ENCODE results near the gene AHCYL2. TPM values are rescaled to one million over a fixed set of nuclear protein-coding genes. Genes with fewer than 3 reads are reported as not detected.

AHCYL2 gene
- total RNA-seq, 1 experiment from 2014 or later: 20.2 TPM

- no peaks in the 10 kb centered on the region for H3K36me3 ChIP-seq (ENCODE audit: control insufficient read depth, insufficient read depth, low read length)
- no peaks in the 10 kb centered on the region for H3K27me3 ChIP-seq (ENCODE audit: control insufficient read depth, insufficient read depth, low read length)
- TF ChIP-seq POLR2AphosphoS5 (IDR thresholded peaks at IDR 0.05; ENCODE audit: low read depth, low read length): no peak
- no peak for TF ChIP-seq TCF7L2 (IDR thresholded peaks at IDR 0.05; ENCODE audit: low read depth, low read length)
- TF ChIP-seq, protein P1, sequence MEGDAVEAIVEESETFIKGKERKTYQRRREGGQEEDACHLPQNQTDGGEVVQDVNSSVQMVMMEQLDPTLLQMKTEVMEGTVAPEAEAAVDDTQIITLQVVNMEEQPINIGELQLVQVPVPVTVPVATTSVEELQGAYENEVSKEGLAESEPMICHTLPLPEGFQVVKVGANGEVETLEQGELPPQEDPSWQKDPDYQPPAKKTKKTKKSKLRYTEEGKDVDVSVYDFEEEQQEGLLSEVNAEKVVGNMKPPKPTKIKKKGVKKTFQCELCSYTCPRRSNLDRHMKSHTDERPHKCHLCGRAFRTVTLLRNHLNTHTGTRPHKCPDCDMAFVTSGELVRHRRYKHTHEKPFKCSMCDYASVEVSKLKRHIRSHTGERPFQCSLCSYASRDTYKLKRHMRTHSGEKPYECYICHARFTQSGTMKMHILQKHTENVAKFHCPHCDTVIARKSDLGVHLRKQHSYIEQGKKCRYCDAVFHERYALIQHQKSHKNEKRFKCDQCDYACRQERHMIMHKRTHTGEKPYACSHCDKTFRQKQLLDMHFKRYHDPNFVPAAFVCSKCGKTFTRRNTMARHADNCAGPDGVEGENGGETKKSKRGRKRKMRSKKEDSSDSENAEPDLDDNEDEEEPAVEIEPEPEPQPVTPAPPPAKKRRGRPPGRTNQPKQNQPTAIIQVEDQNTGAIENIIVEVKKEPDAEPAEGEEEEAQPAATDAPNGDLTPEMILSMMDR (IDR thresholded peaks at IDR 0.05): no peak
- no peak for TF ChIP-seq SIN3A (IDR thresholded peaks at IDR 0.05; ENCODE audit: borderline replicate concordance, insufficient read depth, low read depth, low read length)
- TF ChIP-seq, protein P2, sequence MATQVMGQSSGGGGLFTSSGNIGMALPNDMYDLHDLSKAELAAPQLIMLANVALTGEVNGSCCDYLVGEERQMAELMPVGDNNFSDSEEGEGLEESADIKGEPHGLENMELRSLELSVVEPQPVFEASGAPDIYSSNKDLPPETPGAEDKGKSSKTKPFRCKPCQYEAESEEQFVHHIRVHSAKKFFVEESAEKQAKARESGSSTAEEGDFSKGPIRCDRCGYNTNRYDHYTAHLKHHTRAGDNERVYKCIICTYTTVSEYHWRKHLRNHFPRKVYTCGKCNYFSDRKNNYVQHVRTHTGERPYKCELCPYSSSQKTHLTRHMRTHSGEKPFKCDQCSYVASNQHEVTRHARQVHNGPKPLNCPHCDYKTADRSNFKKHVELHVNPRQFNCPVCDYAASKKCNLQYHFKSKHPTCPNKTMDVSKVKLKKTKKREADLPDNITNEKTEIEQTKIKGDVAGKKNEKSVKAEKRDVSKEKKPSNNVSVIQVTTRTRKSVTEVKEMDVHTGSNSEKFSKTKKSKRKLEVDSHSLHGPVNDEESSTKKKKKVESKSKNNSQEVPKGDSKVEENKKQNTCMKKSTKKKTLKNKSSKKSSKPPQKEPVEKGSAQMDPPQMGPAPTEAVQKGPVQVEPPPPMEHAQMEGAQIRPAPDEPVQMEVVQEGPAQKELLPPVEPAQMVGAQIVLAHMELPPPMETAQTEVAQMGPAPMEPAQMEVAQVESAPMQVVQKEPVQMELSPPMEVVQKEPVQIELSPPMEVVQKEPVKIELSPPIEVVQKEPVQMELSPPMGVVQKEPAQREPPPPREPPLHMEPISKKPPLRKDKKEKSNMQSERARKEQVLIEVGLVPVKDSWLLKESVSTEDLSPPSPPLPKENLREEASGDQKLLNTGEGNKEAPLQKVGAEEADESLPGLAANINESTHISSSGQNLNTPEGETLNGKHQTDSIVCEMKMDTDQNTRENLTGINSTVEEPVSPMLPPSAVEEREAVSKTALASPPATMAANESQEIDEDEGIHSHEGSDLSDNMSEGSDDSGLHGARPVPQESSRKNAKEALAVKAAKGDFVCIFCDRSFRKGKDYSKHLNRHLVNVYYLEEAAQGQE (IDR thresholded peaks at IDR 0.05; ENCODE audit: insufficient read depth in 1 of 2, low read depth in 2 of 2, low read length in 1 of 2): no peak
- CTCF ChIA-PET: no interaction called here
- in situ Hi-C loops (cut with HindIII; ENCODE audit: low pct_unique_long_range_greater_than_20kb, low sequenced_read_pairs): no loop called here
- no peaks in the 10 kb centered on the region for H3K4me1 ChIP-seq (ENCODE audit: control insufficient read depth, insufficient read depth, low read length)
- POLR2A ChIA-PET: interaction anchor here (0.6 kb wide), 1 partner anchor 730 kb away, joined by 3 read pairs; no protein-coding TSS in a partner anchor
- ATAC-seq (no peak), DNase-seq (ENCODE audit: low read depth, low spot score) (no peak)
- BruUV-seq (replicated peaks): no TSS peak
- intact Hi-C loops (cut with micrococcal nuclease; ENCODE audit: unreplicated experiment): no loop called here
- no peak overlapping the region for H3K27ac ChIP-seq (ENCODE audit: low read length)
- no peaks in the 10 kb centered on the region for H3K9me3 ChIP-seq (ENCODE audit: control insufficient read depth, insufficient read depth, low read depth, low read length)
- H3K4me3 ChIP-seq (ENCODE audit: low read depth in 2 of 2, low read length in 2 of 2): no peak overlapping the region
These were observed 54.9 kb downstream of the AHCYL2 start for GRCh38 chr7:129279757-129280156.

DNA sequence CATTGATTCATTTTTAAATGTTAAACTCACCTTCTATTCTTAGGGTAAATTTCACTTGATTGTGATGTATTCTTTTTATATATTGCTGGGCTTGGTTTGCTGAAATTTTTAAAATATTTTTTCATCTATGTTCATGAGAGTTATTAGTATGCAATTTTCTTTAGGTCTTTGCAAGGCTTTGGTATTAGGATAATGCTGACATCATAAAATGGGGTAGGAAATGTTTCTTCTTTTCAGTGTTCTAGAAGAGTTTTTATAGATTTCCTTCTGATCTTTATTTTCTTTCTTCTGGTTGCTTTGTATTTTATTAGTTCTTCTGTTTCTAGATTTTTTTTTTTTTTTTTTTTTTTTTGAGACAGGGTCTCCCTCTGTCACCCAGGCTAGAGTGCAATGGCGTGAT lies 56.3 kb downstream of the AHCYL2 start:
- H3K36me3 ChIP-seq (ENCODE audit: control insufficient read depth, insufficient read depth, low read length): no peaks in the 10 kb centered on the region
- H3K4me1 ChIP-seq (ENCODE audit: control insufficient read depth, insufficient read depth, low read length): no peaks in the 10 kb centered on the region
- no peaks in the 10 kb centered on the region for H3K9me3 ChIP-seq (ENCODE audit: control insufficient read depth, insufficient read depth, low read depth, low read length)
- no peaks in the 10 kb centered on the region for H3K27me3 ChIP-seq (ENCODE audit: control insufficient read depth, insufficient read depth, low read length)
- ChIA-PET POLR2A (no interaction called here), CTCF (no interaction called here)
- in situ Hi-C loops (cut with HindIII; ENCODE audit: low pct_unique_long_range_greater_than_20kb, low sequenced_read_pairs) (no loop called here), intact Hi-C loops (cut with micrococcal nuclease; ENCODE audit: unreplicated experiment) (no loop called here)
- ATAC-seq (no peak), DNase-seq (ENCODE audit: low read depth, low spot score) (no peak)
- no TSS peak for BruUV-seq (replicated peaks)
- no peak overlapping the region for H3K27ac ChIP-seq (ENCODE audit: low read length)
- H3K4me3 ChIP-seq (ENCODE audit: low read depth in 2 of 2, low read length in 2 of 2): no peak overlapping the region
- TF ChIP-seq POLR2AphosphoS5 (IDR thresholded peaks at IDR 0.05; ENCODE audit: low read depth, low read length) (no peak), TCF7L2 (IDR thresholded peaks at IDR 0.05; ENCODE audit: low read depth, low read length) (no peak), SIN3A (IDR thresholded peaks at IDR 0.05; ENCODE audit: borderline replicate concordance, insufficient read depth, low read depth, low read length) (no peak)
- TF ChIP-seq, protein P2 (IDR thresholded peaks at IDR 0.05; ENCODE audit: insufficient read depth in 1 of 2, low read depth in 2 of 2, low read length in 1 of 2): no peak
- TF ChIP-seq, protein P1 (IDR thresholded peaks at IDR 0.05): no peak
